Measurements from ENCODE around the gene AARSD1.
"Not testable (repeated sequence)": the region's sequence is repeated elsewhere in the genome, so short reads cannot be mapped to it uniquely, and the experiment has no call there.

Gene AARSD1

GRCh38 chr17:42964161-42964932 is at the start of gene AARSD1:
AARSD1 (minus strand) TSS chr17:42964454; CDS start chr17:42964440, 14 bp downstream.
- peak; percentile 93 for DNase-seq

DNA sequence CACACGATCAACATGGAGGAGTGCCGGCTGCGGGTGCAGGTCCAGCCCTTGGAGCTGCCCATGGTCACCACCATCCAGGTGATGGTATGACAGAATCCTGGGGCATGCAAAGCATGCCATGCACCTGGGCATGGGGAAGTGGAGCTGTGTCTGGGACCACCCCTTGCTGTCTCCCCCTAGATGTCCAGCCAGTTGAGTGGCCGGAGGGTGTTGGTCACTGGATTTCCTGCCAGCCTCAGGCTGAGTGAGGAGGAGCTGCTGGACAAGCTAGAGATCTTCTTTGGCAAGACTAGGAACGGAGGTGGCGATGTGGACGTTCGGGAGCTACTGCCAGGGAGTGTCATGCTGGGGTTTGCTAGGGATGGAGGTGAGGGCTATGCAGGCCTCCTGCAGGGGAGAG is 49.0 kb upstream of the AARSD1 start:
- DNase-seq, result no peak

DNA sequence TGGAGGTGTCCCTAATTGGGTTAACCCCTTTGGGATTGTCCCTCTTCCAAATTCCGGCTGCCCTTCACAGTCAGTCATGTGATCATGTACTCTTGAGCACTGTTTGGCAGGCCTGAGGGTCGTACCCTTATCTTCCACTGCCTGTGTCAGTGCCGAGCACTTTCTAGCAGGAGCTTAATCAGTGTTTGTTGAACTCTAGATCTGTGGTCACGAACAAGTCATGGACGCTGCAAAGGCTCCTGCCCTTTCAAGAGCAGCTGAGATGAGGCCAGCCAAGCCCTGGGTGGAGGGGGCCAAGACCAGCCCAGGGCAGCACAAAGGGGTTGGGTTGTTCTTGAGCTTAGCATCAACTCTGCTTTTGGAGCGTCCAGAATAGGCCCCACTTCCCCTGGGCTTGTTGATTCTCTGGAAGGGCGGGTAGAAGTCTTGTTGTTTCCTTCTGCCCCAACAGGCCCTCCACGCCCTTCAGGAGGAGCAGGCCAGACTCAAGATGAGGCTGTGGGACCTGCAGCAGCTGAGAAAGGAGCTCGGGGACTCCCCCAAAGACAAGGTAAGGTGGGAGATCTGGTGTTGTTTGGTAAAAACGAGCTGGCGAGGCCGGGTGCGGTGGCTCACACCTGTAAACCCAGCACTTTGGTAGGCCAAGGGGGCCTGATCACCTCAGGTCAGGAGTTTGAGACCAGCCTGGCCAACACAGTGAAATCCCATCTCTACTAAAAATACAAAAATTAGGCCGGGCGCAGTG is 47.6 kb upstream of the AARSD1 start:
- no peak for DNase-seq

DNA sequence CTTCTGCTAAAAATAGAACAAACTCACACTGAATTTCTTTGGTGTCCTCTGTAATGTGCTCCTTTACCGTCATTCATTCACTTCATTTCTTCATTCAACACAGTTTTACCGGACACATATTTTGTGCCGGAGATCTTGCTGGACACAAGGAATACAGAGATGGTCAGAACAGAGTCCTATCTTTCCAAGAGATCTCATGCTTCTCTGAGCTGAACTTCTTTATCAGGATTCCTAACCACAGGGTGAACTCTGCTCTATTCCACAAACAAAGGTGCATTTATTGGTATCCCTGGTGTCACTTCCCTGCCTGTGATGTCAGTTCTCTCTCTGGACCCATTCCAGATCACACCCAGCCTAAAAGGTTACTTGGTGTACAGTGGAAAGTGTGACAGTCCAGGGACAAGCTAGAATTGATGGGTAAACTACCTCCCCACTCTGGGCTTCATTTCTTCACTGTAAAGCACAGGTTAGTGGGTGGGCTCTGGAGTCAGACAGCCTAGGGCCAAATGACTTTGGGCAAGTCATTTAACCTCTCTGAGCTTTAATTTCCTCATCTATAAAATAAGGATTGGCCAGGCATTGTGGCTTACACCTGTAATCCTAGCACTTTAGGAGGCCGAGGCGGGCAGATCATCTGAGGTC is 46.5 kb upstream of the AARSD1 start:
- DNase-seq, result no peak

DNA sequence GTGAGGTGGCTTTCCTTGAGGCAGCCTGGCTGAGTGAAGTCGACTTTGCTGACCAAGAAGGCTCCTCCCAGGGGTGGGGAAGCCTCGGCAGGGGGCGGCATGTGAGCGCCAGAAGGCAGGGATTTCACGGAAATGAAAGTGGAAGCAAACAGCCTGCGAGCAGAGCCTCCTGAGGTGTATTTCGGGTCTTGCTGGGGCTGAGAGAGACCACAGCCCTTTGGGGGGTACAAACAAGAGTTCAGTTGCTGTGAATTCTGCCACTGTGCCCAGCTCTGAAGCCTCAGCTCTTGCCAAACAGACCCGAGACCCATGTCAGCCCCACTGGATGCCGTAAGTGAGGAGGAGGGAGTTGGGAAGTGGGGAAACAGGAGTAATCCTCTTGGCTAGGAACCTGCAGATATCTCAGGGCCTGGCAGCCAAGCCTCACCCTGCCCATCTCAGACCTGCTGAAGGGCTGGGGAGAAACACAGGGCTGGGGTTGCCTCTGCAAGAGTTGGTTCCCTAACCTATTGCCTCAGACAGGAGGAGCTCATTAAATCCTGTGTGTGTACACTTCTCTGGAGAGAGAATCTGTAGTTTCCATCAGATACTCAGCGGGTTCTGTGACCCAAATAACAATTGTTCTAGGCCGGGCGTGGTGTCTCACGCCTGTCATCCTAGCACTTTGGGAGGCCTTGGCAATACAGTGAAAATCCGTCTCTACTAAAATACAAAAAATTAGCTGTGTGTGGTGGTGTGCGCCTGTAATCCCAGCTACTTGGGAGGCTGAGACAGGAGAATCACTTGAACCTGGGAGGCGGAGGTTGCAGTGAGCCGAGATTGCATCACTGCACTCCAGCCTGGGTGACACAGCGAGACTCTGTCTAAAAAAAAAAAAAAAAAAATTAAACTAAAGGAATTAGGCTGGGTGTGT is 42.6 kb upstream of the AARSD1 start, which contains the start of gene IFI35:
Gene IFI35, plus strand, starts transcription at position 146 of the 913 bp plus-strand sequence. Its CDS starts 164 bp downstream, at position 310.
- peak; percentile 87 for DNase-seq

GRCh38 chr17:43003542-43004172 is 39.4 kb upstream of the AARSD1 start:
- DNase-seq, result no peak

DNA sequence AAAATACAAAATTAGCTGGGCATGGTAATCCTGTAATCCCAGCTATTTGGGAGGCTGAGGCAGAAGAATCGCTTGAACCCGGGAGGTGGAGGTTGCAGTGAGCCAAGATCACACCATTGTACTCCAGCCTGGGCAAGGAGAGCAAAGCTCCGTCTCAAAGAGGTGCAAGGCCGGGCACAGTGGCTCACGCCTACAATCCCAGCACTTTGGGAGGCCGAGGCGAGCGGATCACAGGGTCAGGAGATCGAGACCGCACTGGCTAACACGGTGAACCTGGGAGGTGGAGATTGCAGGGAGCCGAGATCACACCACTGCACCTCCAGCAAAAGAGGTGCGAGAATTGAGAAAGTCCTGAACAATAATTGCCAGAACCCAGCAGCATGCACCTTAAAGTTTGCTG is 36.6 kb upstream of the AARSD1 start:
- DNase-seq, result not testable (repeated sequence)

DNA sequence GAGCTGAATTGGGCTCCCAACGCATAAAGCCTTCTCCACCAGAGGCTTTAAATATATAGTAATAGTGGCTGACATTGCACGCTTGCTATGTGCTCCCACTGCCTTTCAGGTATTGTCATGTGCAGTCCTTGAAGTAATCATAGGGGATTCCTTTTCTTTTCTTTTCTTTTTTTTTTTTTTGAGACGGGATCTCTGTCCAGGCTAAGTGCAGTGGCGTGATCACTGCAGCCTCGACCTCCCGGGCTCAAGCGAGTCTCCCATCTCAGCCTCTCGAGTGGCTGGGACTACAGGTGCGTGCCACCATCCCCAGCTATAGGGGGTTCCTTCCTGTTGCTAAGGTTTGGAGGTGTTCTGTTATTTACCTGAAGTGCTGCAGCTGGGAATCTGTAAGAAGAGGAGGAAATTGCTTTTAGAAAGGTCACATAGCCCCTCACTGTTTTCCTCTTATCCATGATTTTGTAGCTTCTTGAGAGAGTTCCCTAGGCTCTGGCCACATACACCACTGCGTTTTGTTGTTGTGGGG is 34.8 kb upstream of the AARSD1 start:
- no peak for DNase-seq

DNA sequence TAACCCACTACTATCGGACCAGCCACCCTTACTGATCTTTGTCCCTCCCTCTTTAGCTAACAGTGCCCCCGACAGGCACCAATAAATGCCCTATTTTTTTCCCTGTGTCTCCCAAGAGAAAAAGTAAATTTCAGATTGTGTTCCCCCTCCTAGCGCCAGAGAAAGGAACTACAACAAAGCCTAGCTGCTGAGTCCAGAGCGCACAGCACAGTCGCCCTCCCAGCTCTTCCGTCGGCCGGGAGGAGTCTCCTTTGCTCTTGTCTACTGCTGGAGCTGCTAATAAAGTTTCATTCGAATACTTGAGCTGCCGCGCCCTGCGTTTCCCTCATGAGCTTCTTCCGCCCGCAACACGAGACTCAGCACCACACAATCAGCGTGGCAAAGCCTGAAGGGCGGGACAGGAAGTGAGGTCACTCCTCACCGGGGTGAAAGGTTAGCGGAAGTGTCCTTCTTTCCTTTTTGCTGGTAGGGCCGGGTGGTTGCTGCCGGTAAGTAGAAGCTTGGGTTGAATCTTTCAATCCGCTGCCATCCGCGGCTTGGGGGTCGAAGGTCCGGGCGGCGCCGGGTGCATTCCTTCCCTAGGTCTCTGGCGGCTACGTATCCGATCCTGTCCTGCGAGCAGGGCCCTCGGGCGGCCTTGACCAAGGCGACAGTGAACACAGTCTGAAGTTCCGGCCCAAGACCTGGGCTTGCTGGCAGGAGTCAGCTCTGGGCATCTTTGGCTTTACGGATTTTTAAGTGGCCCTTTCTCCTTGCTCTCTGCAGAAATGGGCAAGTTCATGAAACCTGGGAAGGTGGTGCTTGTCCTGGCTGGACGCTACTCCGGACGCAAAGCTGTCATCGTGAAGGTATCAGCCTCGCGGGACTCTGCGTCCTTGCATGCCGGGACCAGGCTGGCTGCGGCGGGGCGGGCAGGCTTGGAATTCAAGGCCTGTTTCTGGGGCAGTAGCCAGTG is 34.0 kb upstream of the AARSD1 start, which contains the start of gene RPL27:
Gene RPL27, plus strand, starts transcription at position 436 of the 955 bp plus-strand sequence. Its CDS starts 332 bp downstream, at position 768.
- peak; percentile 99 for DNase-seq

GRCh38 chr17:42997390-42997983 is 33.2 kb upstream of the AARSD1 start:
- no peak for DNase-seq

DNA sequence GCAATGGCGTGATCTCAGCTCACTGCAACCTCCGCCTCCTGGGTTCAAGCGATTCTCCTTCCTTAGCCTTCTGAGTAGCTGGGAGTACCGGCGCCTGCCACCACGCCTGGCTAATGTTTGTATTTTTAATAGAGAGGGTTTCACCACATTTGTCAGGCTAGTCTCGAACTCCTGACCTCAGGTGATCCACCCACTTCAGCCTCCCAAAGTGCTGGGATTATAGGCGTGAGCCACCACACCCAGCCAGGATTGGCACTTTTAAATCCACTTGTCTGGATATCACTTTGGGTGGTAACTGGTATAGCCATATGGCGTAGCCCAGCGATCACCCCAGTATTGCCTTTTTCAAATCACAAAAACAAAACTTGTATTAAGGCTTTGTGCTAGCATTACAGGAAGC is 29.7 kb upstream of the AARSD1 start:
- DNase-seq, result not testable (repeated sequence)

DNA sequence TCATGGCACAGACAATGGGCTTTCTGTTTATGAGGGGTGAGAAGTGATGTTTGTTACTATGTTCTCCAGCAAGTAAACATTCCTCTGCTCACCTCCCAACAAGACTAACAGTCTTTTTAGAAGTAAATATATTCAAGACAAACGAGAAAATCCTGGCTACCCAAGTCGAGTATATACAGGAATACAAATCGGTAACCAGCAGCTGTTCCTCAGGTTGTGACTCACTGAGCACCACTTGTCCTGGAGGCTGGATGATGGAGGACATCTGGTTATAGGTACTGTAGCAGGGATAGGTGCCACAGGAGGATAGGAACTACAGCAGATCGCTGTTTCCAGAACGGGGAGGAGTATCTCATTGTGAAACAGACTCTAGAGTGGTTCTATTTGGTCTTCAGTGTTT is 28.6 kb upstream of the AARSD1 start:
- no peak for DNase-seq

DNA sequence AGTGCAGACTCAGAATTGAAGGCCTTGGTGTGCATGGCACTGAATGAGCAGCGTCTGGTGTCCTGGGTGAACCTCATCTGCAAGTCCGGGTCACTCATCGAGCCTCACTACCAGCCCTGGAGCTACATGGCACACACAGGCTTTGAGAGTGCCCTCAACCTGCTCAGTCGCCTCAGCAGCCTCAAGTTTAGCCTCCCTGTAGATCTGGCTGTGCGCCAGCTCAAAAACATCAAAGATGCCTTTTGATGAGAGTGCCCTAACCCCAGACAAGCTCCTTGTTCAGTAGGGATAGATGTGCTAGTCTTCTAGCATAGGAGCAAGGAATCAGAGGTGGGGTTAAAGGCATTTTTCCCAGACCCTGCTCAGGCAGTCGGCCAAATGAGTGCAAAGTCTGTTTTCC is 27.2 kb upstream of the AARSD1 start:
- no peak for DNase-seq

- no peak for DNase-seq
These were observed 25.7 kb upstream of the AARSD1 start for GRCh38 chr17:42989726-42990652.

GRCh38 chr17:42989141-42989540 is 24.9 kb upstream of the AARSD1 start:
- no peak for DNase-seq

DNA sequence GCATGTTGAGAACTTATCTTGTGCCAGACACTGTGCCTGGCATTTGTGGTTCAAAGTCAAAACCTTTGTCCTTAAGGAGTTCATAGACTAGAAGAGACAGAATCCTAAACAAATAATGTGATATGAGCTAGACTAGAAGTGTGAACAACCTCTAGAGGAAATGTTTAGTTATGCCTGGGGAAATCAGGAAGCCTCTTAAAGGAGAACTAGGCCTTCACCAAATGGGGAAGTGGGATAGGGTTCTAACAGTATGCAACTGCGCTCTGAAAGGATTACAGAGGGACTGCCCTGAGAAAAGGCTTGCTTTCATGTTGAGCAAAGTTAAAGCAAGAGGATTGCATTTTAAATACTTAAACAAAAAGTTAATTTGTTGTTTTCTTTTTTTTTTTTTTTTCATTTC is 21.0 kb upstream of the AARSD1 start:
- DNase-seq, result no peak

DNA sequence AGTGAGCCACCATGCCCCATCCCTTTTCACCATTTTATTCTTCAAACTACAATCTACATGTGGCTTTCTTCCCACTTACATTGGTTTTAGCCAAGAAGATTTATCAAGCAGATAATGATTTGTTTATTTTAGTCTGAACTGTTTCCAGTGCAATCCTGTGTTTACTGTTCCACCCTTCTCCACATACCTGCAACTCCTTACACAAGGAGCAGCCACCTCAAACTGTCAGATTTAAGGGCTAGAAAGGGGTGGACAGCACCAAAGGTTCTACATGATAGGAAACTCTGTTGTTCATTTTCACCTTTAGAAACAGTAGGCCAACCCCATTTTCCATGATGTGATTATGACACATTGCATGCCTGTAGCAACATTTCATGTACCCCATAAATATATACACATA is 18.0 kb upstream of the AARSD1 start:
- DNase-seq, result no peak

GRCh38 chr17:42980766-42981397 is 16.6 kb upstream of the AARSD1 start:
- DNase-seq, result peak; percentile 61
